Fibroblast of skin of back (primary cell): ENCODE data around the gene C1orf167.

Experiments used
- DNase-seq: peaks from one replicate; pipeline ENCODE4 v3.0.0-alpha.2; 2013

C1orf167 gene

GRCh38 chr1:11766429-11766776, 4.4 kb downstream of the C1orf167 start:
- DNase-seq: no peak

- DNase-seq: no peak
These were observed 6.1 kb downstream of the C1orf167 start for GRCh38 chr1:11767922-11768704.

GRCh38 chr1:11768821-11769220, 6.8 kb downstream of the C1orf167 start:
- DNase-seq: peak; percentile 30

- DNase-seq: no peak
These were observed 7.3 kb downstream of the C1orf167 start for GRCh38 chr1:11769274-11769673.

GRCh38 chr1:11770011-11770410, 8.0 kb downstream of the C1orf167 start:
- no peak for DNase-seq

GRCh38 chr1:11771481-11772043, 9.6 kb downstream of the C1orf167 start:
- no peak for DNase-seq

GRCh38 chr1:11772458-11772857, 10.5 kb downstream of the C1orf167 start:
- no peak for DNase-seq

- DNase-seq: no peak
These were observed 12.8 kb downstream of the C1orf167 start for GRCh38 chr1:11774753-11775152.

- no peak for DNase-seq
These were observed 15.8 kb downstream of the C1orf167 start for GRCh38 chr1:11777658-11778322.

- no peak for DNase-seq
These were observed 16.3 kb downstream of the C1orf167 start for GRCh38 chr1:11778336-11778735.

- no peak for DNase-seq
These were observed 17.0 kb downstream of the C1orf167 start for GRCh38 chr1:11778844-11779623.

GRCh38 chr1:11779715-11780379, 17.9 kb downstream of the C1orf167 start:
- DNase-seq: no peak

GRCh38 chr1:11780380-11781147, 18.6 kb downstream of the C1orf167 start:
- DNase-seq: no peak

GRCh38 chr1:11781297-11781696, 19.3 kb downstream of the C1orf167 start:
- no peak for DNase-seq

- DNase-seq: no peak
These were observed 20.2 kb downstream of the C1orf167 start for GRCh38 chr1:11782127-11782708.

- DNase-seq: no peak
These were observed 21.6 kb downstream of the C1orf167 start for GRCh38 chr1:11783556-11783955.

- DNase-seq: no peak
These were observed 22.4 kb downstream of the C1orf167 start for GRCh38 chr1:11784256-11784992.

GRCh38 chr1:11784993-11785769, 23.2 kb downstream of the C1orf167 start:
- no peak for DNase-seq

GRCh38 chr1:11786168-11786567, 24.2 kb downstream of the C1orf167 start:
- DNase-seq: no peak
